Stimulated activated naive CD8-positive, alpha-beta T cell treated with anti-CD3 and anti-CD28 coated beads, Interleukin-15, amount 100 ng/mL, for 72 hours (primary cell): Measurements from ENCODE around the gene RHOG.
A peak's percentile ranks its signal among the peaks of the same experiment; 100 is the strongest.
"Not testable (repeated sequence)": the region's sequence is repeated elsewhere in the genome, so short reads cannot be mapped to it uniquely, and the experiment has no call there.

ENCODE experiments used
- ATAC-seq: fragments of 150-1000 bp; cut with Tn5 transposase; 2 replicates; pipeline ENCODE4 v1.10.0; 2021; ENCODE audit warnings: mild to moderate bottlenecking, moderate library complexity
- DNase-seq, 2 donors: peaks; one replicate each; pipeline ENCODE4 v3.0.0; 2021 to 2022
- H3K27ac Mint-ChIP-seq, 2 donors: one replicate each; pipeline ENCODE4 v1.8.0; 2022; ENCODE audit warnings: mild to moderate bottlenecking in 2 of 2, mixed read lengths in 2 of 2, moderate library complexity in 2 of 2
- H3K27me3 Mint-ChIP-seq: one replicate; pipeline ENCODE4 v1.8.0; 2022; ENCODE audit warnings: mixed read lengths
- H3K4me1 Mint-ChIP-seq: one replicate; pipeline ENCODE4 v1.8.0; 2022; ENCODE audit warnings: mild to moderate bottlenecking, mixed read lengths
- H3K4me3 Mint-ChIP-seq, 2 donors: one replicate each; pipeline ENCODE4 v1.8.0; 2022; ENCODE audit warnings: mild to moderate bottlenecking in 2 of 2, mixed read lengths in 2 of 2, moderate library complexity in 1 of 2
- H3K9me3 Mint-ChIP-seq, 2 donors: one replicate each; pipeline ENCODE4 v1.8.0; 2022; ENCODE audit warnings: mixed read lengths in 2 of 2

Gene RHOG

GRCh38 chr11:3795131-3796001, 45.4 kb downstream of the RHOG start:
- no peaks in the 10 kb centered on the region for H3K27me3 Mint-ChIP-seq
- H3K9me3 Mint-ChIP-seq: no peaks in the 10 kb centered on the region
- no peak overlapping the region for H3K27ac Mint-ChIP-seq
- no peak for ATAC-seq
- no peak for DNase-seq
- peaks cover 58% of the 10 kb centered on the region for H3K4me1 Mint-ChIP-seq
- peak overlapping the region; percentile 95 to 99 for H3K4me3 Mint-ChIP-seq

- Mint-ChIP-seq H3K27ac (peak overlapping the region in 1 of 2 donors; percentile 72), H3K4me1 (peaks cover 63% of the 10 kb centered on the region)
- ATAC-seq, DNase-seq, H3K27me3 Mint-ChIP-seq, H3K9me3 Mint-ChIP-seq, H3K4me3 Mint-ChIP-seq: not testable (repeated sequence)
Measured at GRCh38 chr11:3794387-3794786, 46.4 kb downstream of the RHOG start.

GRCh38 chr11:3786781-3787428, 53.9 kb downstream of the RHOG start:
- H3K9me3 Mint-ChIP-seq: no peaks in the 10 kb centered on the region
- no peaks in the 10 kb centered on the region for H3K27me3 Mint-ChIP-seq
- no peak for ATAC-seq
- H3K4me3 Mint-ChIP-seq: peak overlapping the region in 1 of 2 donors; percentile 30
- DNase-seq: no peak
- peak overlapping the region; percentile 44 to 79 for H3K27ac Mint-ChIP-seq
- peaks cover 86% of the 10 kb centered on the region for H3K4me1 Mint-ChIP-seq

DNA sequence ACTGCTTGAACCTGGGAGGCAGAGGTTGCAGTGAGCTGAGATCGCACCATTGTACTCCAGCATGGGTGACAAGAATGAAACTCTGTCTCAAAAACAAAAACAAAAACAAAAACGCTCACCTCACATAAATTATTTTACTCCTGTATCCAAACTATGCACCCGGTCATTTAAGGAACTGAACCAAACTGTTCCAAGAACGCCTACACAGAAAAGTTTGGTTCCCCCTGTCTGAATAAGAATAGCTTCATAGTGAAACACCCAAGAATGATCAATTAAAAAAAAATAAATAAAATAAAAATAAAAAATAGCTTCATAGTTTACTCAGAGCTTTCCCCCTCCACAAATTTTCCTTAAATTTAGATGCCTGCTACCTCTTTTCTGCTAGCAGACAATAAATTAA, 57.1 kb downstream of the RHOG start:
- H3K4me3 Mint-ChIP-seq: peak overlapping the region in 1 of 2 donors; percentile 55
- peaks cover 68% of the 10 kb centered on the region for H3K4me1 Mint-ChIP-seq
- ATAC-seq (no peak), DNase-seq (no peak)
- H3K27me3 Mint-ChIP-seq: no peaks in the 10 kb centered on the region
- peak overlapping the region in 1 of 2 donors; percentile 84 for H3K27ac Mint-ChIP-seq
- no peaks in the 10 kb centered on the region for H3K9me3 Mint-ChIP-seq

DNA sequence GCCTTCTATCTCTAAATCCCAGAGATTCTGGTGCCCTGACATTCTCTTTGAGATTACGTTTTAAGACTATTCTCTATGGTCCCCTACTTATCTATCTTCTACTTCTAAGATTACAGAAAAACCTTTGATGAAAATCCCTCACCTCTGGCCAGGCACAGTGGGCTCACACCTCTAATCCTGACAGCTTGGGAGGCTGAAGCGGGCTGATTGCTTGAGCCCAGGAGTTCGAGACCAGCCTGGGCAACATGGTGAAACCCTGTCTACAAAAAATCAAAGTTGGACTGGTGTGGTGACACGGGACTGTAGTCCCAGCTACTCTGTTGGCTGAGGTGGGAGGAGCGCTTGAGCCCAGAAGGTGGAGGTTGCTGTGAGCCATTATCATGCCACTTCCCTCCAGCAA, 57.8 kb downstream of the RHOG start:
- Mint-ChIP-seq H3K27ac (peak overlapping the region in 1 of 2 donors; percentile 63), H3K9me3 (no peaks in the 10 kb centered on the region), H3K27me3 (no peaks in the 10 kb centered on the region), H3K4me1 (peaks cover 65% of the 10 kb centered on the region), H3K4me3 (no peak overlapping the region)
- ATAC-seq (no peak), DNase-seq (no peak)

DNA sequence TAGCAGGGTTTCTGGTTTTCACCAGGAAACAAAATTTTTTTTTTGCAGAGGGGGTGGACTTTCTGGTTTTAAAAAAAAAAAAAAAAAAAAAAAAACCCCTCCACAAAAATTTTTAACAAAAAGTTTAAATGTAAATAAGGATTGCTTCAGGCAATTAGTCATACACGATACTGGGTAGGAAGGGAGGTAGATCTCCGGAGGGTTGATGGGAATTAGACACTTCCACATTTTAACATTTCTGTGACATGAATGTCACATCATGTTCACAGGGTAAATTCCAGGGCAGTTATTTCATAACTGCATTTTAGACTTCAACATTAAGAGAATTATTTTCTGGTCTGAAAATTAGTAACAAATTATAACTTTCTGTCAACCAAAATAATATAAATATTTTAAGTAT, 59.3 kb downstream of the RHOG start:
- DNase-seq: no peak
- peak overlapping the region in 1 of 2 donors; percentile 80 for H3K27ac Mint-ChIP-seq
- H3K9me3 Mint-ChIP-seq: no peaks in the 10 kb centered on the region
- peaks cover 49% of the 10 kb centered on the region for H3K4me1 Mint-ChIP-seq
- no peaks in the 10 kb centered on the region for H3K27me3 Mint-ChIP-seq
- ATAC-seq: no peak
- H3K4me3 Mint-ChIP-seq: no peak overlapping the region
